ENCODE measurements around the gene ADGRG4. TPM values are rescaled to one million over a fixed set of nuclear protein-coding genes. Genes with fewer than 3 reads are reported as not detected.

The ADGRG4 gene
- total and polyA plus RNA-seq, 3 donors from 2014 or later, result 0.28 to 1.0 (median 0.50) TPM

- Histone ChIP-seq H3K27ac (no peak overlapping the region), H3K9me3 (no peaks in the 10 kb centered on the region), H3K4me1 (no peaks in the 10 kb centered on the region), H3K4me3 (no peak overlapping the region), H3K36me3 (ENCODE audit: low read depth, missing control alignments) (no peaks in the 10 kb centered on the region), H3K27me3 (no peaks in the 10 kb centered on the region)
- intact Hi-C loops (cut with DNase I; ENCODE audit: low total_unique reads), result no loop called here
- 55 to 85% methylated on average over 1 of the region's 1 CpG for WGBS, 2 donors
- TF ChIP-seq CTCF (IDR thresholded peaks at IDR 0.05), result no peak
- no peak for TF ChIP-seq POLR2A (IDR thresholded peaks at IDR 0.05)
- DNase-seq, result no peak
Measured at GRCh38 chrX:136380010-136380769, 79.4 kb downstream of the ADGRG4 start.

- Histone ChIP-seq H3K36me3 (ENCODE audit: low read depth, missing control alignments) (no peaks in the 10 kb centered on the region), H3K27ac (no peak overlapping the region), H3K27me3 (no peaks in the 10 kb centered on the region), H3K9me3 (no peaks in the 10 kb centered on the region), H3K4me1 (no peaks in the 10 kb centered on the region), H3K4me3 (no peak overlapping the region)
- intact Hi-C loops (cut with DNase I; ENCODE audit: low total_unique reads), result no loop called here
- 22 to 38% methylated on average over 1 of the region's 1 CpG for WGBS, 2 donors
- DNase-seq, result no peak
- TF ChIP-seq POLR2A (IDR thresholded peaks at IDR 0.05) (no peak), CTCF (IDR thresholded peaks at IDR 0.05) (no peak)
Measured at GRCh38 chrX:136386173-136386572, 85.4 kb downstream of the ADGRG4 start.

- WGBS, 2 donors, result 94% methylated on average over 2 of the region's 2 CpGs; no CpG with 5 or more reads in 1 of the 2 donors
- DNase-seq, result no peak
- Histone ChIP-seq H3K27me3 (no peaks in the 10 kb centered on the region), H3K4me1 (no peaks in the 10 kb centered on the region), H3K27ac (peak overlapping the region in 1 of 2 donors; percentile 72), H3K9me3 (no peaks in the 10 kb centered on the region), H3K36me3 (ENCODE audit: low read depth, missing control alignments) (no peaks in the 10 kb centered on the region), H3K4me3 (no peak overlapping the region)
- TF ChIP-seq POLR2A (IDR thresholded peaks at IDR 0.05) (no peak), CTCF (IDR thresholded peaks at IDR 0.05) (no peak)
- intact Hi-C loops (cut with DNase I; ENCODE audit: low total_unique reads), result no loop called here
Measured at GRCh38 chrX:136386826-136387225, 86.1 kb downstream of the ADGRG4 start.

- DNase-seq, result peak; percentile 31
- Histone ChIP-seq H3K27ac (peak overlapping the region in 1 of 2 donors; percentile 72), H3K9me3 (no peaks in the 10 kb centered on the region), H3K4me3 (no peak overlapping the region), H3K27me3 (no peaks in the 10 kb centered on the region), H3K4me1 (no peaks in the 10 kb centered on the region), H3K36me3 (ENCODE audit: low read depth, missing control alignments) (no peaks in the 10 kb centered on the region)
- TF ChIP-seq CTCF (IDR thresholded peaks at IDR 0.05) (no peak), POLR2A (IDR thresholded peaks at IDR 0.05) (no peak)
- intact Hi-C loops (cut with DNase I; ENCODE audit: low total_unique reads), result no loop called here
- 16 to 28% methylated on average over 3 of the region's 3 CpGs for WGBS, 2 donors
Measured at GRCh38 chrX:136387951-136388502, 87.3 kb downstream of the ADGRG4 start.

Data from testis (tissue), 3 donors.